H1 (cell line): ENCODE measurements around the gene ISLR2. TPM values are rescaled to one million over a fixed set of nuclear protein-coding genes. Genes with fewer than 3 reads are reported as not detected.

Experiments used
- CTCF ChIA-PET: fragments of 300-600 bp; sonication (Branson Sonifier 250); formaldehyde crosslinking; loops from one replicate; lab custom pipeline; 2021; ENCODE audit not compliant: partially characterized antibody; lab: Charles Lee
- POLR2A ChIA-PET: fragments of 300-600 bp; sonication (Branson Sonifier 250); formaldehyde crosslinking; loops from one replicate; lab custom pipeline; 2021; ENCODE audit warnings: inconsistent platforms; ENCODE audit not compliant: partially characterized antibody; lab: Charles Lee
- DNase-seq, 2 experiments: peaks; one replicate each; pipeline versions ENCODE4 v3.0.0 to v3.0.0-alpha.2; 2010 to 2022; ENCODE audit warnings: low spot score in 2 of 2, low read depth in 1 of 2, mixed read lengths in 1 of 2
- FAIRE-seq: peaks from 2 replicates; lab custom pipeline; 2011; peaks lifted over from hg19 to GRCh38; lab: Jason Lieb, UNC
- H2AFZ ChIP-seq: 2 replicates; pipeline ENCODE4 v1.8.1; 2012; ENCODE audit warnings: low read length, inconsistent platforms
- H2AK5ac ChIP-seq: 2 replicates; pipeline ENCODE4 v1.6.1; 2013; ENCODE audit warnings: low read depth, low read length
- H2BK120ac ChIP-seq: replicated peaks from 2 replicates; pipeline ENCODE3; 2013; ENCODE audit warnings: low read depth, low read length, inconsistent platforms
- H2BK12ac ChIP-seq: 2 replicates; pipeline ENCODE4 v1.6.1; 2013; ENCODE audit warnings: low read depth, low read length
- H2BK15ac ChIP-seq: 2 replicates; pipeline ENCODE4 v1.6.1; 2013; ENCODE audit warnings: low read length
- H2BK20ac ChIP-seq: 2 replicates; pipeline ENCODE4 v1.6.1; 2013; ENCODE audit warnings: low read length
- H2BK5ac ChIP-seq: 2 replicates; pipeline ENCODE4 v1.6.1; 2013; ENCODE audit warnings: low read depth, low read length
- H3K14ac ChIP-seq: 2 replicates; pipeline ENCODE4 v1.6.1; 2013; ENCODE audit warnings: inconsistent platforms; ENCODE audit not compliant: insufficient read length
- H3K18ac ChIP-seq: 2 replicates; pipeline ENCODE4 v1.6.1; 2013; ENCODE audit warnings: low read length; ENCODE audit errors: extremely low read depth
- H3K23ac ChIP-seq: 2 replicates; pipeline ENCODE4 v1.6.1; 2013; ENCODE audit warnings: inconsistent platforms; ENCODE audit not compliant: insufficient read length
- H3K23me2 ChIP-seq: 2 replicates; pipeline ENCODE4 v1.6.1; 2013; ENCODE audit warnings: low read depth, low read length
- H3K27ac ChIP-seq: 2 replicates; pipeline ENCODE4 v1.6.1; 2011; ENCODE audit warnings: low read depth, low read length, inconsistent platforms
- H3K27me3 ChIP-seq, 4 experiments: replicated peaks in 1 of 4; 1 replicate in 1 of 4; 2 replicates in 3 of 4; pipeline versions ENCODE4 v1.6.1 to v1.8.1; 2011 to 2013; ENCODE audit warnings: low read length in 3 of 4, mild to moderate bottlenecking in 3 of 4, inconsistent platforms in 2 of 4, mixed read lengths in 2 of 4, moderate library complexity in 1 of 4; ENCODE audit not compliant: control insufficient read depth in 3 of 4, insufficient read depth in 3 of 4; ENCODE audit errors: extremely low read depth in 1 of 4
- H3K36me3 ChIP-seq, 4 experiments: 2 replicates each; pipeline versions ENCODE4 v1.6.1 to v1.8.1; 2011 to 2013; ENCODE audit warnings: mild to moderate bottlenecking in 4 of 4, low read length in 3 of 4, moderate library complexity in 2 of 4, control low read depth in 1 of 4, inconsistent platforms in 1 of 4; ENCODE audit not compliant: insufficient read depth in 4 of 4, control insufficient read depth in 2 of 4
- H3K4ac ChIP-seq: replicated peaks from 2 replicates; pipeline ENCODE3; 2013; ENCODE audit warnings: low read length, low read depth, mixed read lengths, inconsistent platforms; ENCODE audit not compliant: insufficient read length
- H3K4me1 ChIP-seq, 4 experiments: replicated peaks in 1 of 4; 1 replicate in 1 of 4; 2 replicates in 3 of 4; pipeline versions ENCODE4 v1.6.1 to v1.8.1; 2011 to 2013; ENCODE audit warnings: low read length in 3 of 4, inconsistent platforms in 2 of 4, mixed read lengths in 1 of 4; ENCODE audit not compliant: insufficient read depth in 4 of 4, control insufficient read depth in 3 of 4
- H3K4me2 ChIP-seq, 2 experiments: 2 replicates each; pipeline versions ENCODE4 v1.6.1 to v1.8.1; 2011 to 2013; ENCODE audit warnings: low read depth in 2 of 2, low read length in 2 of 2, control low read depth in 1 of 2, inconsistent platforms in 1 of 2, mild to moderate bottlenecking in 1 of 2; ENCODE audit not compliant: insufficient read depth in 1 of 2
- H3K4me3 ChIP-seq, 4 experiments: fragments of 200-600, 300-600 bp in 1 of 4; sonication (generic), shearing (Covaris generic), sonication (Bioruptor Twin) in 1 of 4; 2 replicates each; pipeline versions ENCODE4 v1.5.1 to v1.8.1; 2011 to 2016; ENCODE audit warnings: low read length in 4 of 4, low read depth in 3 of 4, control low read depth in 2 of 4, inconsistent platforms in 2 of 4, mild to moderate bottlenecking in 2 of 4, mixed read lengths in 1 of 4, moderate library complexity in 1 of 4; ENCODE audit not compliant: insufficient read depth in 2 of 4; ENCODE audit errors: extremely low read depth in 1 of 4
- H3K56ac ChIP-seq: replicated peaks from 2 replicates; pipeline ENCODE3; 2013; ENCODE audit warnings: low read depth, mild to moderate bottlenecking, mixed read lengths, low read length, inconsistent platforms; ENCODE audit not compliant: insufficient read length
- H3K79me1 ChIP-seq: 2 replicates; pipeline ENCODE4 v1.6.1; 2013; ENCODE audit warnings: low read depth, low read length, control low read depth
- H3K79me2 ChIP-seq, 2 experiments: 2 replicates each; pipeline versions ENCODE4 v1.6.1 to v1.8.1; 2012 to 2013; ENCODE audit warnings: low read length in 2 of 2, mild to moderate bottlenecking in 2 of 2, inconsistent platforms in 1 of 2; ENCODE audit not compliant: insufficient read depth in 2 of 2, control insufficient read depth in 1 of 2
- H3K9ac ChIP-seq, 4 experiments: replicated peaks in 1 of 4; 1 replicate in 1 of 4; 2 replicates in 3 of 4; pipeline versions ENCODE4 v1.6.1 to v1.8.1; 2011 to 2013; ENCODE audit warnings: low read depth in 3 of 4, low read length in 3 of 4, control low read depth in 2 of 4, mild to moderate bottlenecking in 2 of 4, moderate library complexity in 2 of 4, inconsistent platforms in 1 of 4; ENCODE audit errors: extremely low read depth in 1 of 4
- H3K9me3 ChIP-seq, 2 experiments: 2 replicates each; pipeline versions ENCODE4 v1.6.1 to v1.8.1; 2012 to 2013; ENCODE audit warnings: mild to moderate bottlenecking in 2 of 2, moderate library complexity in 2 of 2, control low read depth in 1 of 2, inconsistent platforms in 1 of 2, low read depth in 1 of 2, low read length in 1 of 2, mixed read lengths in 1 of 2; ENCODE audit not compliant: insufficient read depth in 2 of 2
- H4K20me1 ChIP-seq, 2 experiments: replicated peaks in 1 of 2; 2 replicates each; pipeline versions ENCODE3 to v1.8.1; 2011 to 2013; ENCODE audit warnings: inconsistent platforms in 2 of 2, low read length in 2 of 2, mild to moderate bottlenecking in 1 of 2; ENCODE audit not compliant: insufficient read depth in 2 of 2, control insufficient read depth in 1 of 2
- H4K5ac ChIP-seq: 2 replicates; pipeline ENCODE4 v1.6.1; 2013; ENCODE audit warnings: low read length, low read depth, mixed read lengths, inconsistent platforms; ENCODE audit not compliant: insufficient read length
- H4K8ac ChIP-seq: 2 replicates; pipeline ENCODE4 v1.8.0; 2013; ENCODE audit warnings: mild to moderate bottlenecking, moderate library complexity, low read length, inconsistent platforms; ENCODE audit not compliant: insufficient read depth; ENCODE audit errors: extremely low read depth
- H4K91ac ChIP-seq: replicated peaks from 2 replicates; pipeline ENCODE3; 2013; ENCODE audit warnings: low read length, mixed read lengths, inconsistent platforms; ENCODE audit not compliant: insufficient read length
- CREB1 ChIP-seq: IDR thresholded peaks from 2 replicates; pipeline ENCODE4 v1.6.1; 2012; ENCODE audit warnings: inconsistent platforms
- SP1 ChIP-seq: IDR thresholded peaks from 2 replicates; pipeline ENCODE4 v1.6.1; 2011; ENCODE audit warnings: low read depth, low read length
- whole genome bisulfite sequencing, 2 experiments: shearing (Covaris generic) in 1 of 2; methylation state at CpG; one replicate each; pipeline versions ENCODE4 v1.1.6 to v1.1.7; 2013 to 2015; ENCODE audit warnings: low lambda C conversion rate in 2 of 2, mixed read lengths in 2 of 2, inconsistent platforms in 1 of 2, low coverage in 1 of 2, missing lambda C conversion rate in 1 of 2; ENCODE audit not compliant: insufficient replicate concordance in 2 of 2, insufficient coverage in 1 of 2, insufficient read length in 1 of 2; ENCODE audit errors: extremely low coverage in 1 of 2, missing lambda C conversion rate in 1 of 2; 5-methylcytosine and 5-hydroxymethylcytosine counted together
- polyA plus RNA-seq, 7 experiments: library from polyadenylated mRNA; depleted of rRNA in 3 of 7; stranded (reverse) in 5 of 7; unstranded in 2 of 7; fragments of >200 nt in 5 of 7; fragments of 200-250 nt in 2 of 7; gene quantifications; 1 replicate in 5 of 7; 2 replicates in 1 of 7; 4 replicates in 1 of 7; pipeline versions ENCODE4 v1.2.1 to v1.2.3, GENCODE V29; 2011 to 2013; ENCODE audit warnings: missing spikeins in 2 of 7, mixed read lengths in 2 of 7
- total RNA-seq: library from RNA; stranded (reverse); fragmentation: NEBNext Ultra II Directional; extraction: Animal tissue kit (Norgen Biotek cat#: 25700); gene quantifications from 2 replicates; pipeline ENCODE4 v1.2.1, GENCODE V29; 2021

Gene ISLR2
- total and polyA plus RNA-seq, 2 of the 8 experiments (the other 6 are each of a cell fraction or from before 2014, with no cell fraction given), result 0.47 to 0.58 TPM

DNA sequence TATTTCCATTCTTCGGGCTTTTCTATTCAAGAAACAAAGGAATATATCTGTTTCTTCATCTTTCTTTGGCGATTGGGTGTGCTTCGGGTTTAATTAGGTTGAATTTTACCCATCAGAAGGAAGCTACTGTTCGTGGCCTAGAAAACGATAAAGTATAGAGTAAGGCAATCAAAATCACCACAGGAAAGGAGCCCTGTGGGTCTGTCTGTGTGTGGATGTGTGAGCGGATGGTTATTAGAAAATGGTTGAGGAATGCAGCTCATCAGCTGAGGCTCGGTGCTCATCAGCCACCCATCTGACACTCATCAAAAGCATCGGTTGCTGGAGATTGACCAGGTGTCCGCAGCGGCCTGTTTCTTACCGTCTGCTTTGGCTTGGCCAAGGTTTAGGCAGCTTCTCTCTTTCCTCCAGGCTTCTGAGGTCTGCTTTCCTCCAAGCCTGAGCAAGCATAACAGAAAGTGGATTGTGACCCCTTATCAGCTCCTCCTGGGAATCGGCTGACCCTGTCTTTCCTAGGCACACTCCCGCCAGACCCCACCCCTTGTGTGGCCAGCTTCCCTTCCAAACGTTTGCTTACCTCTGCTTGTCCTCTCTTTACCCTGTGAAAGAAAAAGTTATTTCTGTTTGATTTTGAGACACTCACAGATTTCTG lies 25.5 kb downstream of the ISLR2 start:
- Histone ChIP-seq H3K79me2 (no peaks in the 10 kb centered on the region), H2BK12ac (no peak overlapping the region), H3K4ac (no peak overlapping the region), H3K4me2 (no peak overlapping the region), H3K23me2 (no peaks in the 10 kb centered on the region), H2BK15ac (no peak overlapping the region), H3K27me3 (no peaks in the 10 kb centered on the region; a peak in 1 of 7 replicates), H3K18ac (no peak overlapping the region), H2BK120ac (no peak overlapping the region), H3K79me1 (no peaks in the 10 kb centered on the region), H2BK5ac (no peak overlapping the region), H3K9ac (no peak overlapping the region), H3K36me3 (no peaks in the 10 kb centered on the region), H3K14ac (no peak overlapping the region), H3K23ac (no peak overlapping the region), H4K5ac (no peak overlapping the region), H2AK5ac (no peak overlapping the region), H4K91ac (no peak overlapping the region), H3K9me3 (no peaks in the 10 kb centered on the region), H3K4me3 (no peak overlapping the region), H4K20me1 (no peaks in the 10 kb centered on the region), H2BK20ac (no peak overlapping the region), H4K8ac (peak overlapping the region; percentile 71; the same call in 1 of the 2 replicates), H3K56ac (no peak overlapping the region), H3K4me1 (peaks cover 0 to 2% (median 0%) of the 10 kb centered on the region in 4 experiments; a peak in 1 of 7 replicates), H3K27ac (no peak overlapping the region), H2AFZ (no peak overlapping the region)
- no peak for TF ChIP-seq CREB1
- TF ChIP-seq SP1, result no peak
- DNase-seq, result no peak
- 88% methylated on average over 14 of the region's 14 CpGs; no CpG with 5 or more reads in 1 of the 2 experiments for WGBS, 2 experiments
- POLR2A ChIA-PET, result interaction anchor here (1.0 to 1.7 kb wide), 3 partner anchors 13 to 39 kb away, joined by 3 to 4 read pairs (median 3); no protein-coding TSS in a partner anchor
- CTCF ChIA-PET, result interaction anchor here (0.6 to 4.5 kb wide), 13 partner anchors 9 to 1673 kb away, joined by 3 to 24 read pairs (median 4); no protein-coding TSS in a partner anchor
- no peak for FAIRE-seq
